ENCODE data around the gene GSDME.

DNA sequence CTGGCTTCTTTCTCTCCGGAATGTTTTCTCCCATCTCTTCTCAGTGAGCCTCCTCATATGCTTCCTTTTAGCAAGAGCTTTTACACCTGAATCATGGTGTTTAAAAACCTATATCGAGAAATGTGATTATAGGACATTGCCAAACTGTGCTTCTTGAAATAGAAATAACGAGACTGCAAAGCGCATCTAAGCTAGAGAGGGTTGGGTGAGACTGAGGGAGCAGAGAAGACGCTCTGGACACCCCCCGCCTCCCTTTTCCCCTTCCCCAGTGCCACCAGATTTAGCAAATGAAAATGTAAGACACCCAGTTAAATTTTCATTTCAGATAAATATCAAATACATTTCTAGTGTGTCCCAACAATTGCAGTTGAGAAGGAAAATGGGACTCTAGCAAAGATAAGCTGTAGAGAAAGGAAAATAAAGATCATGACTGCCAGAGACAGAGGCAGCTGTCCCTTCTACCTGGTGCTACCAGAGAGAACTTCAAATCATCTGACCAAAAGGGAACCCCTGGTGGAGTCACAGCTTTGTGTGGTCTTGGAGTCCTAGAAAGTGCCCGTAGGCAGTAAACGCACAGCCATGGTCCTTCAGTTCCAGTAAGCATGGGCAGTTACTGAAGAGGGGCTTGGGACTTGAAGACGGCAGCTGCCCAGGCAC is 14.6 kb downstream of the GSDME start:
- no peak for TF ChIP-seq TOX (CRISPR knock-in tag; IDR thresholded peaks at IDR 0.05; ENCODE audit: borderline replicate concordance)
- no peak for TF ChIP-seq ZFP30 (CRISPR knock-in tag; IDR thresholded peaks at IDR 0.05)
- TF ChIP-seq RARB (CRISPR knock-in tag; IDR thresholded peaks at IDR 0.05), result no peak
- no peak for TF ChIP-seq TCF4 (CRISPR knock-in tag; IDR thresholded peaks at IDR 0.05; ENCODE audit: borderline replicate concordance)
- TF ChIP-seq ZNF8 (CRISPR knock-in tag; IDR thresholded peaks at IDR 0.05), result no peak
- TF ChIP-seq PPARA (CRISPR knock-in tag; IDR thresholded peaks at IDR 0.05; ENCODE audit: borderline replicate concordance), result no peak
- no peak for TF ChIP-seq OSR1 (CRISPR knock-in tag; IDR thresholded peaks at IDR 0.05)
- no peak for TF ChIP-seq ESRRG (CRISPR knock-in tag; IDR thresholded peaks at IDR 0.05)
- no peak for TF ChIP-seq SNAI2 (CRISPR knock-in tag; IDR thresholded peaks at IDR 0.05)
- no peak for TF ChIP-seq ZFP3 (CRISPR knock-in tag; IDR thresholded peaks at IDR 0.05)

Measured in SK-N-SH treated with all-trans-retinoic acid at 6 μM for 48 hours (cell line).